DMS 273 (cell line): ENCODE results near the gene DET1.
"Not testable (repeated sequence)": the region's sequence is repeated elsewhere in the genome, so short reads cannot be mapped to it uniquely, and the experiment has no call there.

Experiments
- DNase-seq: peaks from one replicate; lab custom pipeline; 2025; ENCODE audit not compliant: unreplicated experiment; lab: John Stamatoyannopoulos, UW

DET1 gene

GRCh38 chr15:88541111-88541510 lies 5.4 kb downstream of the DET1 start:
- not testable (repeated sequence) for DNase-seq

GRCh38 chr15:88540350-88540749 lies 6.1 kb downstream of the DET1 start:
- DNase-seq: not testable (repeated sequence)

- DNase-seq: no peak
Observed at GRCh38 chr15:88539441-88539840, 7.0 kb downstream of the DET1 start.

DNA sequence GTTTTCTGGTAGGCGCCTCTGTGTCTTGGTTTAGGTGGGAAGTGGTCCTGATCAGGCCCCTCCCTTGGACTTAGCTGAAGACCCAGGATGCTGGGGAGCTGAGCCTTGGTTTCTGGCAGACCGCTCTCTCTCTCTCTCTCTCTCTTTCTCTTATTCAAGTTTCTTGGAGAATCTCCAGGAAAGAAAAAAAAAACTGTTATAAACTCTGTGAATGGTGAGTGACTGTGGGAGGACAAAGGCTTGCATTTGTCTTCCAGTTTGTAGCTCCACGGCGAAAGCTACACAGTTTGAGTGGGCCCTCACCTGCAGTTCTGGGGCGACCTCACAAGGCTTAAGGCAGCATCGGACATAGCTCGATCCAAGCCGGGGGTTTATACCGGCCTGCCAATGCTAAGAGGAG lies 7.5 kb downstream of the DET1 start:
- no peak for DNase-seq

GRCh38 chr15:88537591-88538317 lies 8.7 kb downstream of the DET1 start:
- no peak for DNase-seq

GRCh38 chr15:88535607-88536313 lies 10.7 kb downstream of the DET1 start:
- no peak for DNase-seq

DNA sequence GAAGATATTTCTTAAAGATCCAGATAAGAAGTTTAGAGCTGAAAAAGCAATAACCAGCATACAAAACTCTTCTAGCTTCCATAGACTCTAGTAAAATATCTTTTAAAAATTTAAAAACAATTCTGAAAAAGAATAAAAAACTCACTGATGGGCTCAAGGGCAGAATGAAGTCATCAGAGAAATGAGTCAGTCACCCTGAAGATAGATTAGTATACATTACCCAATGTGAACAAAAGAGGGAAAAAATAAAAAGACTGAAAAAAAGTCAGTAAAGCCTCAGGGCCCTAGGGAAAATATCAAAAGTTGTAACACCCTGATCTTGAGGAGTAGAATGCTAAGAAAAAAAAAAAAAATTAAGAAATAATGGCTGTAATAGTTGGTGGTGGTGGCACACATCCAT lies 11.4 kb downstream of the DET1 start:
- no peak for DNase-seq

DNA sequence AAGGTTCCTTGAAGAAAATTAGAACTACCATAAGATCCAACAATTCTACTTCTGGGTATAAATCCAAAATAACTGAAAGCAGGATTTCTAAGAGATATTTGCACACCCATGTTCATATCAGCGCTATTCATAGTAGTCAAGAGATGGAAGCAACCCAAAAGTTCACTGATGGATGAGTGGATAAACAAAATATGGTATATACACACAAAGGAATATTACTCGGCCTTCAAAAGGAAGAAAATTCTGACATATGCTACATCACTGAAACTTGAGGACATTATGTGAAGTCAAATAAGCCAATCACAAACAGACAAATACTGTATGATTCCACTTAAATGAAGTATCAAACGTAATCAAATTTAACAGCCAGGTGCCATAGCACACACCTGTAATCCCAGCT lies 13.1 kb downstream of the DET1 start:
- no peak for DNase-seq

DNA sequence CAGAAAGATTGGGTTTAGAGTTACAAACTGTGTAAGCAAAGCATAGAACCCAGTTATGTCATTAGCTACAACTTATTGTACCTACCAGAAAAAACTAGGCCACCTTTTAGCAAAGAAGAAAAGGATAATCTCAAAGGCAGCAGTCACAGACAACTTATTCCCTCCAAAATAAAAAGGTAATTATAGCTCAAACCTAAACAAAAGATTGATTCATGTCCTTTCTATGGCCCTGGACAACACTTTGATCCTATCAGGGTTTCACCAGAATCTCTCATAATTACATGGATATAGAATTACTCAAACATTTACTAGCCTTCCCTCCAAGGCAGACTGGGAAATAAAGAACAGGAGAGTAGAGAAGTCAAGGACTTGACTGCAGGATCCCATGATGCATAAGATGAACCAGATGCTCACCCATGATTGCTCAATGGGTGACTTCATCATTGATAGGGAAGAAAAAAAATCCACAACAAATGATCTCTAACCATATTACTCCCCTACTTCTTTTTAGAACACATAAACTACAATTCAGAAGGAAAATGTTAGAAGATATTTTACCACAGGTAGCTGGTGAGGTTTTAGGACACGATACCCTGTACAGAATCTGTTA lies 17.4 kb downstream of the DET1 start:
- DNase-seq: no peak

GRCh38 chr15:88526247-88526879 lies 20.1 kb downstream of the DET1 start:
- DNase-seq: no peak

- no peak for DNase-seq
Observed at GRCh38 chr15:88525418-88525817, 21.1 kb downstream of the DET1 start.

- DNase-seq: not testable (repeated sequence)
Observed at GRCh38 chr15:88524094-88524493, 22.4 kb downstream of the DET1 start.

GRCh38 chr15:88518903-88519302 lies 27.6 kb downstream of the DET1 start:
- DNase-seq: no peak

GRCh38 chr15:88513195-88513594 lies 33.3 kb downstream of the DET1 start:
- DNase-seq: no peak

DNA sequence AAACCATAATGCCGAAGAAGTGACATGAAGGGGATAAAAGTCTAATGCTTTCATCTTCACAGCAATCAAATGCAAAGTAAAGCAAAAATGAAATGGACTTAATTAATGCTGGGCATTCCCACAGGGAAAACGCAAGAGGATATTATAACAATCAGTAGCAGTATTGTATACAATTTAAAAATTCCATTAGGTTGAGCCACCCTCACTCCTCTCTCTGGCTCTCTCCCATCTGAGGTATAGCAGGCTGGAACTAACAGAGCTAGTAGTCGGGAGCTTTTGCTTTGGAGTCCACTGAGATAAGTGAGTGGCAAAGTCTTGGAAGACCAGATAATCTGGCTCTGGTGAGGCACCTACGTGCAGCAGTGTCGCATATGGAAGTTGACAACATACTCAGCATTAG lies 33.9 kb downstream of the DET1 start:
- DNase-seq: no peak

- DNase-seq: peak; percentile 86
Observed at GRCh38 chr15:88512078-88512477, 34.4 kb downstream of the DET1 start.

GRCh38 chr15:88511161-88511560 lies 35.3 kb downstream of the DET1 start:
- DNase-seq: no peak

- DNase-seq: no peak
Observed at GRCh38 chr15:88509964-88510363, 36.5 kb downstream of the DET1 start.

DNA sequence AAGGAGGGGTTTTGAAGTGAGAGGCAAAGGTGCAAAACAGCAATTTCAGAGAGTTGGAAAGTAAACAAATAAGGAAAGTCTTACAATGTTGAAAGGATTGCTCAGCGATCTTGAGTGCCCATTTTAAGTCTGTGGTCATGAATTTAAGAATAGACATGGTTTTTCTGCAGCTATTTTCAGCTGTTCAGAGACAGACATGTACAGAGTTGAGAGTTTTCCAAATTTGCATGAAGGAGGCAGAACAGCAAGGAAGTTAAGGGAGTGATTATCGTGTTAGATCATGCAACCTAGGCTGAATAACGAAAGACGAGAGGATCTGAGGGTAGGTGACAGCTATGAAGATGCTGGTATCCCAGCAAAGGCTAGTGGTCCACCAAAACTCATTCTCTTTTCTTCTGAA lies 37.2 kb downstream of the DET1 start:
- no peak for DNase-seq

- DNase-seq: no peak
Observed at GRCh38 chr15:88506628-88507027, 39.9 kb downstream of the DET1 start.

DNA sequence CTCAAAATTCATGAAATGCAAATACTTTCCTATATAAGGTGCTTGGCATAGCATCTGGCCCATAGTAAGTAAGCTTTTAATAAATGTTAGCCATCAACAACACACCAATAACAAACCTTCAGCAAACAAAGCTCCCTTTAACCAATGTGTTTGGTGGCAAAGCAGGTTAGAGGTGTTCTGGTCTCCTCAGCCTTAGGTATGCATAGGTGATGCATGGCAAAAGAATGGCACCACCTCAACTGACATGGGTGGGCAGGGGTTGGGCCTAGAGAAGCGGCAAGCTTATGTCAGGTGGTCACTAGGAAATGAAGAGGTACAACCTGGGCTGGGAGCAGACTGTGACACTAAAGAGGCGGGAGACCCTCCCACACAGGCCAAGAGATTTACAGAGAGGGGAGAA lies 40.8 kb downstream of the DET1 start:
- DNase-seq: no peak

GRCh38 chr15:88504445-88504844 lies 42.0 kb downstream of the DET1 start:
- no peak for DNase-seq
